NB4 (cell line): ENCODE measurements around the gene LRRFIP2.

Experiments
- CTCF ChIP-seq: IDR thresholded peaks from one replicate; pipeline ENCODE4 v1.5.1; 2012; ENCODE audit warnings: low read depth, low read length
- MAX ChIP-seq: IDR thresholded peaks from 2 replicates; pipeline ENCODE4 v1.6.1; 2011; ENCODE audit warnings: low read depth, low read length
- MYC ChIP-seq: IDR thresholded peaks from 2 replicates; pipeline ENCODE4 v1.6.1; 2011; ENCODE audit warnings: low read depth, low read length
- POLR2A ChIP-seq: IDR thresholded peaks from 2 replicates; pipeline ENCODE4 v1.6.1; 2011; ENCODE audit warnings: mild to moderate bottlenecking; ENCODE audit not compliant: insufficient read length; ENCODE audit errors: extremely low read depth

GRCh38 chr3:37217098-37217849 is 42.9 kb upstream of the LRRFIP2 start:
- no peak for TF ChIP-seq POLR2A
- no peak for TF ChIP-seq CTCF
- no peak for TF ChIP-seq MYC
- no peak for TF ChIP-seq MAX
